HG02973 (cell line): ENCODE data around the gene WSCD1.

Experiments
- ATAC-seq: cut with Tn5 transposase; IDR thresholded peaks from one replicate; pipeline ENCODE4 v1.9.1; 2021; ENCODE audit warnings: moderate library complexity; ENCODE audit not compliant: unreplicated experiment

WSCD1 gene

GRCh38 chr17:6084311-6085161 is 14.4 kb downstream of the WSCD1 start:
- no peak for ATAC-seq

- no peak for ATAC-seq
Measured at GRCh38 chr17:6085812-6086211, 15.6 kb downstream of the WSCD1 start.

DNA sequence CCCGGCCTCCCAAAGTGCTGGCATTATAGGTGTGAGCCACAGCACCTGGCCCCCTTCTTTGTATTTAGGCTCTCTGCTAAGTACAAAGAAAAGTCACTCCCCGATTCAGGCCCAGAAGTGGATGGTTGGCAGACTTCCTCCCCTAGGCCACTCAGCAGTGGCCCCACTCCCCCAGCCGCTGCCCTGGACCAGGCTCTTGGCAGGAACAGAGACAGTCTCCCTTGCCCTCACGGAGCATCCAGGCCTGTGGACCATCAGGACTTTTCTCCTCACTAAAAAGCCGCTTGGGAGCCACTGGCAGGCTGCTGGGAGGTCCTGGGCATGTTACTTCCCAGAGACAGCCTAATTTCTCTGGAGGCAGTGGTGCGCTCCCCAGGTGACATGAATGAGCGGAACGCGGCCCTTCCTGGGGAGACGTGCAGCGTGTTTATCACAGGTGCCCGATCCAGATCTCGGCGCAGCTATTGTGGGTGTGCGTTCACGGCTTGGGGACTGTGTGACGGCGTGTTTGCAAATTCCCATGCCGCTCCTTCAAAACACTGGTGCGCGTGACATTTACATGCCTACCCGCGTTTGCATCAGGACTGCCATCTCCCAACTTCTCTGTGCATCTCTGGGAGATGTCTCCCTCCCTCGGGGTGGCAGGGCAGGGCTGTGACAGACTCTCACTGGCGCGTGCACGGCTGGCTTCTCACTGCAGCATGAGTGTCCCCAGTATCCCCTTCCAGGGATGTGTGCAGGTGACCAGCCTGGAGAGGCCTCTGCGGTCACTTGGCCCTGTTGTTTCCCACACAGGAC is 16.6 kb downstream of the WSCD1 start:
- no peak for ATAC-seq

DNA sequence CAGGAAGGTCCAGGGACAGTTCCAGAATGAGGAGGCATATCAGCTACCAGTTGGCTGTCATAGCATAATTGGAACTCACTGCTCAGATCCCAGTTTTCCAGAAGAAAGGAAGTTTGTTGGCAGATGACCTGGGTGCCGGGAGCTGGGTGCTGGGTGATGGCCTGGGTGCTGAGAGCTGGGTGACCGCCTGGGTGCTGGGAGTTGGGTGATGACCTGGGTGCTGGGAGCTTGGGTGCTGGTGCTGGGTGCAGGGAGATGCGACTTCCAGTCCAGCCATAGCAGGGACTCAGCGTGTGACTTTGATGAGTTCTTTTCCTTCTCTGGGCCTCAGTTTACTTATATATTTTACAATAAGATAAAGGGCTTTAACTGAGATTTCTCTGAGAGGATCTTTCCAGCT is 18.0 kb downstream of the WSCD1 start:
- ATAC-seq, result no peak

- ATAC-seq, result no peak
Measured at GRCh38 chr17:6090253-6090652, 20.1 kb downstream of the WSCD1 start.

GRCh38 chr17:6092182-6092902 is 22.2 kb downstream of the WSCD1 start:
- no peak for ATAC-seq

DNA sequence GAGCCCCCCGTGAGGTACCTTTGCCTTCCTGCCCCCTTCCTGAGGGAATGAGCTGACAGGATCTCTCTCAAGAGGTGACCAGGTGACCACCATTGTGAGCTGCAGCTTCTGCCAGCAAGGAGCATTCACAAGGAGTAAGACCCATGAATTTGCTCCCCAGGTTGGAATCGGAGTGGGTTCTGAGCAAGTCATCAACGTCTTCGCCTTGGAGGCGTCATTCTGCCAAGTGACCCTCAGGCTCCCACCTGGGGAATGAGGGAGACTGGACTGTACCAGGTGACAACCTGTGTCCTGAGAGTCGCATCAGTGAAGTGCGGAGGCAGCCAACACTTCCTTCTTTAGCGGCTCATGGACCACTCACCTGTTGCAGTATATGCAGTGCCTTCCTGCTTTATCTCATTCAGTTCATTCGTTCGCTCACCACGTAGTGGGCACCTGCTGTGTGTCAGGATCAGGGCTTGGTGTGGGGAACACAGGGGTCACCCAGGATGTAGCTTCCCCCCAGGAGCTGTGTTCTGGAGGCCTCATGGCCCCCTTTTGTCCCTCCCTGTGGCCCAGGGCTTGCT is 22.8 kb downstream of the WSCD1 start:
- ATAC-seq, result no peak

DNA sequence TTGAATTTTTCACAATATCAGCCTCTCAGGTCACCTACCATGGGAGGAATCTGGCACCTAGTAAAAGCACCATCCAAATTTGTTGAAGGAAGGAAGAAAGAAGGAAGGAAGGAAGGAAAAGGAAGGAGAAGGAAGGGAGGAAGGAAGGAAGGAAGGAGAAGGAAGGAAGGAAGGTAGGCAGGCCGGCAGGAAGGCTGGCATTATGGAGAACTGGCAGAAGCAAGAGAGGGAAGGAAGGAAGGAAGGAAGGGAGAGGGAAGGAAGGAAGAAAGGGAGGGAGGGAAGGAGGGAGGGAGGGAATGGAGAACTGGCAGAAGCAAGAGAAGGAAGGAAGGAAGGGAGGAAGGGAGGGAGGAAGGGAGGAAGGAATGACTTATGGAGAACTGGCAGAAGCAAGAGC is 24.3 kb downstream of the WSCD1 start:
- ATAC-seq, result no peak

- ATAC-seq, result no peak
Measured at GRCh38 chr17:6094926-6095325, 24.7 kb downstream of the WSCD1 start.

- no peak for ATAC-seq
Measured at GRCh38 chr17:6095501-6095900, 25.3 kb downstream of the WSCD1 start.

DNA sequence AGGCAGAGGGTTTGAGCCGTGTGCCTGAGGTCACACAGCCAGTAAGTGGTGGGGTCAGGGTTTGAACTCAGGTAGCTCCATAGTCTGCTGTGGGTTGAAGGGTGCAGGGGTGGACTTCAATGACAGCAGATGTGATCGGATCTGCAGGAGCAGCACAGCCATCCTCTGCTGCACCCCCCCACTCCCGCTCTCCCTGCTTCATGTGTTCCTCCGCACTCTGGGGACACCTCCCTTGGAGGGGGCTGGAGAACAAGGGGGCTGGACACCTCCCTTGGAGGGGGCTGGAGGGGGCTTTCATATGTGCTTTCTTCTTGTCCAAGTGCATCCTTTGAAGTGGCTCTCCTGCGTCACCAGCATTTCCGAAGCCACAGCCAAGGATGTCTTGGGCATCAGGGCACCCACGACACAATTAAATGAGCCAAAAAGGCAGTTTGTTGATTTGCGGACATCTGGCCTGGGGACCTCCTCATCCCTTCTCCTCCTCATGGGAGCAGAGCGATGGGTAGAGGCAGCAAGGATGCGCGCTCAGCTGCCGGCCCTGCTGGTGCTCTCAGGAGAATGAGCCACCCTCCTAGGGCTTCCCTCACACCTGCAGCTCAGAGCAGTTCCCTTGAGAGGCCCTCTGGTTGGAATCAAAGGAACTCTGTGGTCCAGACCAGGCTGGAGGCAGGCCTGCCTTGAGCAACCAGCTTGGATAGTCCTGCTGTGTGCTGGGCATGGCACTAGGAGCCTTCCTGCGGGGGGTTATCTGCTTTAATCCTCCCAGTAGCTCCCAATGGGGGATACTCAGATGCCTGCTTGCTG is 26.2 kb downstream of the WSCD1 start:
- ATAC-seq, result no peak

DNA sequence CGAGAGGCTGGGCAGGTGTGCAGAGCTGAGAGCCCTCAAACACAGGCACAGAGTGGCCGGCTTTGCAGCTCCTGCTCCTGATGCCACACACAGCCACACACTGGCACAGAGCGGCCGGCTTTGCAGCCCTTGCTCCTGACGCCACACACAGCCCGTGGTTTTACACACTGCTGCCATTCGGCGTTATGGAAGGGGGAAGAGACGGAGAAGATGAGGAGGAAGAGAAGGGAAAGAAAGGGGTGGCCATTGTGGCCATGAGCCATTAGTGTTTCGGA is 26.8 kb downstream of the WSCD1 start:
- no peak for ATAC-seq

DNA sequence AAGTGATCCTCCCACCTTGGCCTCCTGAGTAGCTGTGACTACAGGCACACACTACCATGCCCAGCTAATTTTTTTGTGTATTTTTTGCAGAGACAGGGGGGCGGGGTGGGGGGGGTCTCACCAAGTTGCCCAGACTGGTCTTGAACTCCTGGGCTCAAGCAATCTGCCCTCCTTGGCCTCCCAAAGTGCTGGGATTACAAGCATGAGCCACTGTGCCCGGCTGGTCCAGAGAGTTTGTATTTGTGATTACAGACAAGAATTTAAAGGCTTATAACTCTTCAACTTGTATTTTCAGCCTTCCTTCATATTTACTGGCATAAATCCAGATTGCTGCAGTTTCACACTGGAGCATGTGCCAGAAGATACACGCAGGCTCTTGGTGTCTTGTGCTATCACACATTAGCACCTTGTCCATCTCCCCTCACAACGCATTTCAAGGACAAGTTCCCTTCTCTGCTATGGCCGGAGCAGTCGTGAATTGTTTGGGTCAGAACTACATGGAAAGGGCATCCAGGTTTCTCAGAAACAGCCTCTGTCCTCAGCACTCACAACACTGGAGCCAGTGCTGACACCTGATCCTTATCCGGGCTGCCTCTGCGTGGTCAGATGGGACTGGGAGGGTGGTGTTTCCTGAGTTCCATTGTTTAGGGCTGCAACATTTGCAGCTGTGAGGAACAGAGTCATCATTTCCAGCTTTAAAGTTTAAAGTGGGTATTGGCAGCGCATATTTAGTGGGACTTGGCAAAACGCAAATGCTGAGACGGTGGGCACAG is 28.1 kb downstream of the WSCD1 start:
- no peak for ATAC-seq

DNA sequence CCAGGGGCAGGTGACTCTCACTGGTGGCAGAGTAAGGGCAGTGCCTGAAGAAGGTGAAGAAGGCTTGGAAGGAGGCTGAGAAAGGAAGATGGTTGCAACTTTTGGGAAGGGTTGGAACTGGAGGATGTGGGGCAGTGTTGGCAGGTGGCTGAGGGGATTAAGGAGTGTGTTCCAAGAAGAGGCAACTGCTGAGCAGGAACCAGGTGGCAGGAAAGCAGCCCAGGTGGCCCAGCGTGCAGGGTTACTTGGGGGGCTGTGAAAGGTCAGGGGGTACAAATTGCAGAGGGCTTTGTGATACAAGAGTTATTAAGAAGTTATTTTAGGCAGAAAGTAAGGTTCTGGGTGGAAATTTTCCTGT is 28.6 kb downstream of the WSCD1 start:
- ATAC-seq, result no peak

DNA sequence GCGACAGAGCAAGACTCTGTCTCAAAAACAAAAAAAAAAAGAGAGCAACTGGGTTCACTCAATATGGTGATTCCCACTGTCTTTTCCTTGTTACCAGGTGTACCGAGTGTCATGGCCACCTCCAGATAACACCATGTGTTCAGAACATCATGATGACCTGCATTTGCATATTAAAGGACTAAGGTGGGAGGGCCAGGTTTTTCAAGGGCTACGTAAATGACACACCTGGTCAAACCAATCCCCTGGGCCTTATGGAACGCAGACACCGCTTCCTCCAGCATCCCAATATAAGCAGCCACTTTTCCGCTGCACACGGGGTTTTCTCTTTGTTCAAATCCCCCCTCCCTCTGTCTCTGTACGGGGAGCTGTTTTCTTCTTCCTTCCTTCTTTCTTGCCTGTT is 29.3 kb downstream of the WSCD1 start:
- no peak for ATAC-seq

DNA sequence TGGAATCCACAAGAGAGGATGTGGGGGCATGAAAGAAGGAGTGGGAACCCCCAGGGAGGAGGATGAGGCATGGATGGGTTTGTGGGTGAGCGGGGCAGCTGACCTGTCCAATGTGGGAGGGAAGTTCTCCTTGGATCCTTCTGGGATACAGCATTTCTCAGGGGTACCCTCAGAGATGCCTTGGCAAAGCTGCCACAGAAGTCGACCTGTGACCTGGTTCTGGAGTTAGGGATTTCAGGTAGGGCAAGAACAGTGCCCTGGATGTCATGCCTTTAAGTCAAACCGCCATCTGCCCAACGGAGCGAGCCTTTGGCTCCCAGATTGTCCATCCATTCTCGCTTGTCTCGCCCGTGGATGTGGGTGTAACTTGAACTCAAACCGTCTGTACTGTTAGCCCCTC is 30.0 kb downstream of the WSCD1 start:
- ATAC-seq, result no peak

DNA sequence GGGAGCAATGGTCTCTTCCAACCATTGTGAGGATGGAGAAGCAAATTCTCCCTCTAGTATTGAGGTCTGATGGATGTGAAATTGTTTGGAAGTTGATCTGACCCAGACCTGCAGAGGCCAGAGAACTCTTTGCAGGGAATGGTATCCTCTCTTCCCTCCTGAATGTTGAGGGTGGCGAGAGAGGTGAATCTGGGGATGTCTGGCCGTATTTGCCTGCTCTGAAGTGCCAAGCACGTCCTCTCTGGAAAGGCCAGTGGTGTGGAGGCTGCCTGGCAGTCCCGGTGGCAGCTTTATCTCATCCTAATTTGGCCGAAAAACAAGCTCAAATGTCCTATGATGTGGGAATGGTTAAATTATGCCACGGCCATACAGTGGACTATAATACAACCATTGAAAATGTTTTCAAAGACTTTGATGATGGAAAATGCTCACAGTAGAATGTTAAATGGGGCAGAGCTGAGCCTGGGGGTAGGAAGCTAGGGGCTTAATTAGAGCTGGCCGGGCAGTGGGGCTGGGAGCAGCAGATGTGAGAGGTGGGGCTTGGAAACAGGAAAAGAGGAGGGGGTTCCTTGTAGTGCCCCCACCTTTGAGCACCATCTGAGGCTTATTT is 30.8 kb downstream of the WSCD1 start:
- ATAC-seq, result no peak

GRCh38 chr17:6101706-6102105 is 31.5 kb downstream of the WSCD1 start:
- no peak for ATAC-seq

- no peak for ATAC-seq
Measured at GRCh38 chr17:6102615-6103014, 32.4 kb downstream of the WSCD1 start.
